Cardiac muscle cell (in vitro differentiated cells and primary cell): ENCODE data around the gene CNMD. TPM values are rescaled to one million over a fixed set of nuclear protein-coding genes. Genes with fewer than 3 reads are reported as not detected.

Experiments used
- DNase-seq, 2 donors: peaks; one replicate each; pipeline versions ENCODE4 v3.0.0 to v3.0.0-alpha.2; 2010 to 2017; ENCODE audit warnings: low read depth in 1 of 2, low spot score in 1 of 2
- H3K27ac ChIP-seq: fragments of 200-600 bp; sonication (generic); 2 replicates; pipeline ENCODE4 v1.5.1; 2016
- H3K27me3 ChIP-seq: fragments of 200-600 bp; sonication (generic); 2 replicates; pipeline ENCODE4 v1.6.0; 2016; ENCODE audit warnings: control low read depth
- H3K36me3 ChIP-seq: fragments of 200-600 bp; sonication (generic); 2 replicates; pipeline ENCODE4 v1.5.1; 2016; ENCODE audit warnings: control low read depth
- H3K4me1 ChIP-seq: fragments of 200-600 bp; sonication (generic); 2 replicates; pipeline ENCODE4 v1.8.1; 2017; ENCODE audit warnings: low read depth, mild to moderate bottlenecking, mixed run types
- H3K4me3 ChIP-seq: fragments of 200-600 bp; sonication (generic); 2 replicates; pipeline ENCODE4 v1.5.1; 2016; ENCODE audit warnings: mild to moderate bottlenecking
- H3K9me3 ChIP-seq: fragments of 200-600 bp; sonication (generic); 2 replicates; pipeline ENCODE4 v1.5.1; 2017; ENCODE audit warnings: low read depth, mild to moderate bottlenecking, control low read depth
- polyA plus RNA-seq: library from polyadenylated mRNA; unstranded; fragments of >200 nt; fragmentation: Nextera tagmentation; extraction: Ambion mirVana; gene quantifications from 2 replicates; pipeline ENCODE4 v1.2.1, GENCODE V29; 2016
- total RNA-seq: library from RNA; depleted of rRNA; stranded (reverse); fragments of >200 nt; gene quantifications from 2 replicates; pipeline ENCODE4 v1.2.3, GENCODE V29; 2016
- TF ChIP-seq, protein P1 (sequence below): IDR thresholded peaks from 2 replicates; pipeline ENCODE4 v1.5.1; 2012; ENCODE audit warnings: low read depth, mild to moderate bottlenecking, low read length

Gene CNMD
- total and polyA plus RNA-seq, 2 experiments from 2014 or later, result 0.15 to 0.16 TPM

DNA sequence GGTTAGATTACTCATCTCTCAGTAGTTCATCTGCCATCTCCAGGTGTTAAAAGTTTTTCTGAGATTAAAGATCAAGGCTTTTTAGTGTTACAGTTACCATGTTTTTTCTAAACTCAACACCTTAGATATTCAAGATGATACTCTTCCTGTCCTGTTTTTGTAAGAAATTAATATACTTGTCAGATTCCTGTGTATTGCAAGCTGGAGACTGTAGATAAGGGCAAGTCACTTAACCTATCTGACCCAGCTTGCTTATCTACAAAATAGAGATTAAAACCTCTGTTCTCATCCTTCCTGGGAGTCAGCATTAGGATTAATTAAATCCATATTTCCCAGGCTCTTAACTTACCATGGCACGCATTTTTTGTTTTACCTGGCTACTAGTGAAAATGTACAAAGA, 61.8 kb downstream of the CNMD start:
- TF ChIP-seq, protein P1, sequence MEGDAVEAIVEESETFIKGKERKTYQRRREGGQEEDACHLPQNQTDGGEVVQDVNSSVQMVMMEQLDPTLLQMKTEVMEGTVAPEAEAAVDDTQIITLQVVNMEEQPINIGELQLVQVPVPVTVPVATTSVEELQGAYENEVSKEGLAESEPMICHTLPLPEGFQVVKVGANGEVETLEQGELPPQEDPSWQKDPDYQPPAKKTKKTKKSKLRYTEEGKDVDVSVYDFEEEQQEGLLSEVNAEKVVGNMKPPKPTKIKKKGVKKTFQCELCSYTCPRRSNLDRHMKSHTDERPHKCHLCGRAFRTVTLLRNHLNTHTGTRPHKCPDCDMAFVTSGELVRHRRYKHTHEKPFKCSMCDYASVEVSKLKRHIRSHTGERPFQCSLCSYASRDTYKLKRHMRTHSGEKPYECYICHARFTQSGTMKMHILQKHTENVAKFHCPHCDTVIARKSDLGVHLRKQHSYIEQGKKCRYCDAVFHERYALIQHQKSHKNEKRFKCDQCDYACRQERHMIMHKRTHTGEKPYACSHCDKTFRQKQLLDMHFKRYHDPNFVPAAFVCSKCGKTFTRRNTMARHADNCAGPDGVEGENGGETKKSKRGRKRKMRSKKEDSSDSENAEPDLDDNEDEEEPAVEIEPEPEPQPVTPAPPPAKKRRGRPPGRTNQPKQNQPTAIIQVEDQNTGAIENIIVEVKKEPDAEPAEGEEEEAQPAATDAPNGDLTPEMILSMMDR, result no peak
- Histone ChIP-seq H3K9me3 (no peaks in the 10 kb centered on the region), H3K27ac (no peak overlapping the region), H3K4me3 (no peak overlapping the region), H3K36me3 (peaks cover 33% of the 10 kb centered on the region), H3K27me3 (no peaks in the 10 kb centered on the region), H3K4me1 (peaks cover 6% of the 10 kb centered on the region)
- DNase-seq, result no peak

DNA sequence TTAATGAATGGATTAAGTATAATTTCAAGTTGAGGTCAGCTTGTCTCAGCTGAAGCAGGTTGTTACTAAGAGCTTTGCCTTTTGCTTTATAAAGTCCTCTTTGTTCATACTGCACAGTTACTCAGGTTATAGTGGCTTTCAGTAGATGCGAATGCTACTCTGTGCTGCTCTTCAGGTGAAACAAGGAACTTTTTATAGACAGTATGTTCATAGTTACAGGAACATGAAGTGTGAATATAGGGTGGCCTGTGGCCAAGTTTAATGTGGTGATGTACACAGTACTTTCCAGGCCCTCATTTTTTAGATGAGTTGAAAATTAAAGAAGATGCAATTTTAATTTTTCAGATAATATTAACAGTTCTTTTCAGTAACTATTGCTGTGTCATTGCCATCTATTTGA, 66.2 kb downstream of the CNMD start:
- Histone ChIP-seq H3K9me3 (no peaks in the 10 kb centered on the region), H3K36me3 (peaks cover 16% of the 10 kb centered on the region), H3K4me1 (peaks cover 6% of the 10 kb centered on the region), H3K27me3 (no peaks in the 10 kb centered on the region), H3K27ac (no peak overlapping the region), H3K4me3 (no peak overlapping the region)
- TF ChIP-seq, protein P1, result no peak
- DNase-seq, result no peak

DNA sequence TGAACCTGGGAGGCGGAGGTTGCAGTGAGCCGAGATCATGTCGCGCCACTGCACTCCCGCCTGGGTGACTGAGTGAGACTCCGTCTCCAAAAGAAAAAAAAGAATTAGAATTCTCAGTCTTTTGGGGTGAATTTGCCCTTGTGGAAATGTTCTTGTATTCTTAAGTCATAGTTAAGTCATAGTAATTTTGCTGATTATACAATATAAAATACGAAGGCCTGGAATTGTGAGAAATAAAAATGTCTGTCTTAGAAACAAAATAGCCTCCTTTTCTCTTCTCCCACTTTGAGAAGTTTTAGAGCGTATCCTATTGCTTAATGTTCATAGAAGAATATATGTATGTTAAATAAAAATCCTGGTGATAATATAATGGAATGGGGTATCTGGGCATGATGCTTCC, 68.9 kb downstream of the CNMD start:
- H3K27ac ChIP-seq, result no peak overlapping the region
- DNase-seq, result no peak
- H3K4me1 ChIP-seq, result no peaks in the 10 kb centered on the region
- H3K4me3 ChIP-seq, result no peak overlapping the region
- peaks cover 27% of the 10 kb centered on the region for H3K36me3 ChIP-seq
- H3K27me3 ChIP-seq, result no peaks in the 10 kb centered on the region
- no peaks in the 10 kb centered on the region for H3K9me3 ChIP-seq
- TF ChIP-seq, protein P1, result no peak

DNA sequence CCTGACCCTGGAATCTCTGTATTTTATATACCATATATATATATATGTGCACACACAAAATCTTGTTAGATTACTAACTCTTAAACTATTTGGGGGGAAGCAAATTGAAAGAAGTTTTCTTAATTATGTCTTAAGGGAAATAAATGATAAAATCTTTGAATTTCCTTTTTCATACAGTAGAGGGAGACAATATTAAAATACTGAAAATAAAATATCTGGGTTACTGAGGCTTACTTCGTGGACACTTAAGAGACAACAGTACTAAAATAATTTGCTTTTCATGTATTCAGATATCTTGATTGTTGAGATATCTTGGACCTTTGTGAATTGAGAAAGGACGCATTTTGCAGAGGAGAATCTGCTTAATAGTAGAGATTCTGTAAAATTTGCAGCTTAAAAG, 69.9 kb downstream of the CNMD start:
- DNase-seq, result no peak
- Histone ChIP-seq H3K4me3 (no peak overlapping the region), H3K4me1 (no peaks in the 10 kb centered on the region), H3K9me3 (no peaks in the 10 kb centered on the region), H3K27ac (no peak overlapping the region), H3K27me3 (no peaks in the 10 kb centered on the region), H3K36me3 (peaks cover 29% of the 10 kb centered on the region)
- TF ChIP-seq, protein P1, result no peak

DNA sequence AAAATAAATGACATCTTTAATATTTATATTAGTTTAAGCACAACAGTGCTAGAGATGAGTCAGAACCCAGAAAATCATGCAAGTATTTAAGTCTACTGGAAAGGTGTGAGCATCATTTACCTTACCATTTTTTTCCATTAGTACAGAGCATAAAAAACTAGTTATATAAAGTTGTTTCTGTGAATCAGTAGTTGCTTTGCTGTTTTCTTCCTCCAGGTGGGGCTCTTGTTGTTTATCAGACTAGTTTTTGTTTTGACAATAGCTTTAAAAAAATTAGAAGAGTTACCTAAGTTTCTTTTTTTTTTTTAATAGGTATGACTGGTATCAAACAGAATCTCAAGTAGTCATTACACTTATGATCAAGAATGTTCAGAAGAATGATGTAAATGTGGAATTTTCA, 74.3 kb downstream of the CNMD start:
- TF ChIP-seq, protein P1, result peak; percentile 53
- Histone ChIP-seq H3K4me3 (no peak overlapping the region), H3K27me3 (no peaks in the 10 kb centered on the region), H3K4me1 (no peaks in the 10 kb centered on the region), H3K27ac (no peak overlapping the region), H3K9me3 (no peaks in the 10 kb centered on the region), H3K36me3 (peaks cover 59% of the 10 kb centered on the region)
- peak; percentile 9 to 29 for DNase-seq

DNA sequence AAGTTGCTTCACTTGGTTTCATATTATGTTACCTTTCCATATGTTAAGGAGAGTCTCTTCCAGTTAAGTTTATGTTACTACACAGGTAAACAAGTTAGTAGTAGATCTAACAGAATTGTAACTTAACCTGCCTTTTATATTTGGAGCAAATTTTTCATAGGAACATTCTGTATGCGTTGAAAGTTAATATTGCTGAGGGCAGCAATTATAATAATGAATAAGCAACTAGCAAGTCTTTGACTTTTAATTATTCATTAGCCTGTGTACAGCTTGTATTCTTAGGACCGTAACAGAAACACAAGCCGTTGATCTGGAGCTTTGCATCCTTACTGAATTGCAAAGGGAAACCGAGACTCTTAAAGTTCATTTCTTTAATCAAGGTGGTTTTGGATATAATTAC, 75.3 kb downstream of the CNMD start:
- Histone ChIP-seq H3K4me1 (no peaks in the 10 kb centered on the region), H3K27me3 (no peaks in the 10 kb centered on the region), H3K27ac (no peak overlapping the region), H3K9me3 (no peaks in the 10 kb centered on the region), H3K4me3 (no peak overlapping the region), H3K36me3 (peaks cover 55% of the 10 kb centered on the region)
- no peak for DNase-seq
- TF ChIP-seq, protein P1, result no peak
